ENCODE data around the gene ZNF217. TPM values are rescaled to one million over a fixed set of nuclear protein-coding genes. Genes with fewer than 3 reads are reported as not detected.

Gene ZNF217
- total RNA-seq, 5 donors from 2014 or later (not counting 1 experiment from before 2014, with no cell fraction given): 57.6 to 92.4 (median 87.5) TPM

GRCh38 chr20:53517146-53517545, 76.5 kb downstream of the ZNF217 start:
- DNase-seq (no peak), ATAC-seq (replicated peaks in 1 of 4) (no peak)
- no peaks in the 10 kb centered on the region for H3K9me3 Mint-ChIP-seq
- Histone ChIP-seq H3K4me1 (ENCODE audit: control insufficient read depth in 1 of 2, extremely low read depth in 1 of 2, insufficient read depth in 2 of 2, low read length in 2 of 2) (no peaks in the 10 kb centered on the region), H3K9me3 (no peaks in the 10 kb centered on the region), H3K27ac (ENCODE audit: low read length) (no peak overlapping the region), H3K27me3 (replicated peaks in 1 of 2; ENCODE audit: control insufficient read depth in 2 of 2, extremely low read depth in 1 of 2, insufficient read depth in 2 of 2, low read length in 1 of 2) (peaks cover 0 to 7% of the 10 kb centered on the region in 2 experiments), H3K4me3 (ENCODE audit: control insufficient read depth in 1 of 2, extremely low read depth in 1 of 2, low read length in 1 of 2) (no peak overlapping the region), H3K36me3 (ENCODE audit: control insufficient read depth in 2 of 2, extremely low read depth in 1 of 2, insufficient read depth in 1 of 2, low read length in 1 of 2) (no peaks in the 10 kb centered on the region)
- H3K27me3 Mint-ChIP-seq: no peaks in the 10 kb centered on the region
- 80% methylated on average over 9 of the region's 13 CpGs for whole genome bisulfite sequencing (ENCODE audit: insufficient coverage)
- ChIA-PET CTCF (no interaction called here), POLR2A (no interaction called here)
- H3K4me1 Mint-ChIP-seq: no peaks in the 10 kb centered on the region
- H3K27ac Mint-ChIP-seq: no peak overlapping the region
- no peak overlapping the region for H3K4me3 Mint-ChIP-seq
- no peaks in the 10 kb centered on the region for H3K36me3 Mint-ChIP-seq
